Activated T-cell treated with anti-CD3 and anti-CD28 coated beads for 4 hours (primary cell): ENCODE data around the gene JPH4.
"Not testable (repeated sequence)": the region's sequence is repeated elsewhere in the genome, so short reads cannot be mapped to it uniquely, and the experiment has no call there.

Experiments used
- DNase-seq: peaks from one replicate; pipeline ENCODE4 v3.0.0-alpha.2; 2020

The JPH4 gene

DNA sequence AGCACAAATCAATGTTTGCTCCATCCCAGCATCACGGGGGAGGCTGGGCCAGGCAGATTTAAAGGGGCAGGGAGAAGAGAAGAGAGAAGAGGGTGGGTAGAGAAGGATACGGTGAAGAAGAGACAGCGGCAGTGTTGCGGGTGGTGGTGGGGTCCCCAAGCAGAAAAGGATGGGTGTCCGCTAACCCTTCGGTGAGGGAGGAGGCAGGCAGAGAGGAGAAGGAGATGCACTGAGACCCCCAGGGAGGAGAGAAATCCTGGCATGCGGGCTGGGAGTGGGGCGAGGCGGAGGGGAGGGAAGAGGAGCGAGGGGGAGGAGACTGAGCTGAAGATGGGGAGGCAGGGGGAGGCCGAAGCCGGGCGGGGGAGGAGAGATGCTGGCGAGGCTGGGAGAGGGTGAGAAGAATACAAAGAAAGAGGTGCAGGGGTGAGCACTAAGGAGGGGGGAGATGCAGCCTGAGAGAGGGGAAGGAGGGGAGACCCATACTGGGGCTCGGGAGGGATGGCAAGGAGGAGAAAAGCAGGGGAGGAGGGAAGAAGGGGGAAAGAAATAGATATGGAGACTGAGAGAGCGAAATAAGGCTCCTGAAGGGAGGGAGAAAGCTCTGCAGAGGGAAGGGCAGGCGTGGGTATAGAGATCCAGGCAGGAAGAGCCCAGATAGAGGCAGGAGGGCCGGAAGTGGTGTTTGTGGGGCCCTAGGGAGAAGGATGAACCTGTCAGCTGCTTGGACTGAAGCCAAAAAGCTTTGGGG, at the start of gene JPH4:
JPH4 (minus strand) TSS at position 231 of the 751 bp plus-strand sequence. CDS start 1,337 bp downstream, outside the sequence.
- DNase-seq: no peak

DNA sequence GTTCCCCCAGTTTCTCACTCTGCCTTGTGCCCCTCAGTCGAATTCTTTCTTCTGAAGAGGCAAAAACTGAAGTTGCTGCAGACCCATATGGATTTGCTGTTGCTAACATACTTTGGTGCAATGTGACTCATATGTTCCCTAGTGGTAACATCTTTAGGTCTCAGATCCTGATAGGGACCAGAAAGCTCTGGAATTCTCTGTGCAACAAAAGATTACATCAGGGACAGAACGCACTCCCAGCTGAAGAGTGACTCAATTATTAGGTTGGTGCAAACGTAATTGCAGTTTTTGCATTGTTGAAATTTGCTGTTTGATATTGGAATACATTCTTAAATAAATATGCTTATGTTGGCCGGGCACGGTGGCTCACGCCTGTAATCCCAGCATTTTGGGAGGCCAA, 49.4 kb upstream of the JPH4 start:
- no peak for DNase-seq

DNA sequence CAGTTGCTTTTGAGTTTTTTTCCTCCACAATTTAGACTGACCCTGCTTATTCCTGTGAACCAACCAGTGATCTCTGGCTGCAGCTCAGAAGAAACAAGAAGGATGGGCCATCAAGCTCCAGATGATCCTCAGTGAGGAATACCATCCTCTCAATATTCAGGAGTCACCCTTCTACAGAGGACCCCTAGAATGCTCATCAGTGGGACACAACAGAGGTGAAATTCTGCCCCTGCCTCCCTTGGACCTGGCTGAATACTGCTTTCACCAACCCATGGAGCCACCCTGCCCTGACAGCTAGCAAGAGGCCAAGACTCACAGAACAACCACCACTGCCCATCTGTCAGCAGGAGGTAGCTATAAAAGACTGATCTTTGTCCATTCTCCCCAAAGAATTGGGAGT, 48.4 kb upstream of the JPH4 start:
- no peak for DNase-seq

DNA sequence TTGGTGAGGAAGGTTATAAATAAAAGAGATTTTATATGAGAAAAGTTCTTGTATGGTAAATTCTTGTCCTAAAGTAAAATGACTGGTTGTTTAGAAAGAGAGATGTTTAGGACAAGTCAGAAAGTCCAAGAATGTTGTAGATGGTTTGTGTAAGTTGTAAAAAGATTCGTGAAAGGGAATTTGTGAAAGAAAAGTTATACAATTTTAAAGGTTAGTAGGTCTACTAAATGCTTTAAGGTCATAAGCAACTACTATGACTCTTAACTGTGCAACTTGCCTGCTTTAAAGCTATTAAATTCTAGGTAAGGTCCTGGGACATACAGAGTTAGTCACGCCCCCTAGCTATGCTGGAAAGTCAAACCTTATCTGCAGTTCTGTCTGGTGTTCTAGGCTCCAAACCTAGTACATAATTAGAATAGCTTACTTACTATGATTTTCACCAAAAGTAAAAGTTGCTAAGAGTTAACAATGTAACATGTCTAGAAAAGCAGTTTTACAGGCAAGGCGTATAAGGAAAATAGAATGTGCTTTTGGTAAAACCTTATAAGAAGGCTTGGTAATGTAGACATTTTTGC, 46.3 kb upstream of the JPH4 start:
- no peak for DNase-seq

DNA sequence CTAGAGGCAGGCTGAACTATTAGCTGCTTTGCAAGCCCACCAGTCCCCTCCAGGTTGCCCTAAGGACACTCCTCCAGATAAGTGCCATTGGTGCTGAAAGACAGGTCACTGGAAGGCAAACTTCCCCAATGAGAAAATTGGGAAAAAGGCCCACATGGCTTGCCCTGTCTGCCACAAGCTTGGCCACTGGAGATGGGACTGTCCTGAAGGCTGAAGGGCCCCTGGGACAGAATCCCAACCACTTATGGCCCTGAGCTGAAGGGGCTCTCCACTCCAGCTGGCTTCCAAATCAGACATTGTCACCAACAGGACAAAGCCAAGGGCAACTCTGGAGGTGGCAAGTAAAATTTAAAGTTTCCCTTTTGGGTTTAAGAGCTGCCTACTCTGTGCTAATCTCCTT, 45.4 kb upstream of the JPH4 start:
- DNase-seq: no peak

DNA sequence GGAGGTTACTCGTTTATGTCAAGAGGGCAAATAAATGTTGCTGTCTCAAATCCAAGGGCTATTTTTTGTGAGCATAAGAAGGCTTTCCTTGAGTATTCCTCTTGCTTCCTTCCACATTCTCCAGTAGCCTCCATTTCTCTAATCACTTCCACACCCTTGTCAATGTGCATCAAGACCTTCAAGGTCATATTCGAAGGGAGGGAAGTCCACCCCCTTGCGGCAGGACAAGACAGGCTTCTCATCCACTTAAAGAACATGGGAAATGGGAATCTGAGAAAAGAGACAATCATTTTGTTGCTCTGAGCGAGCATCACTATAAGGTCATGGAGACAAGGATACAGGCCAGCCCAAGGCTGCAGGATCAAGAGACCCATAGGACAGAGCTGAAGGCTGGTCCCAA, 44.4 kb upstream of the JPH4 start:
- DNase-seq: no peak

DNA sequence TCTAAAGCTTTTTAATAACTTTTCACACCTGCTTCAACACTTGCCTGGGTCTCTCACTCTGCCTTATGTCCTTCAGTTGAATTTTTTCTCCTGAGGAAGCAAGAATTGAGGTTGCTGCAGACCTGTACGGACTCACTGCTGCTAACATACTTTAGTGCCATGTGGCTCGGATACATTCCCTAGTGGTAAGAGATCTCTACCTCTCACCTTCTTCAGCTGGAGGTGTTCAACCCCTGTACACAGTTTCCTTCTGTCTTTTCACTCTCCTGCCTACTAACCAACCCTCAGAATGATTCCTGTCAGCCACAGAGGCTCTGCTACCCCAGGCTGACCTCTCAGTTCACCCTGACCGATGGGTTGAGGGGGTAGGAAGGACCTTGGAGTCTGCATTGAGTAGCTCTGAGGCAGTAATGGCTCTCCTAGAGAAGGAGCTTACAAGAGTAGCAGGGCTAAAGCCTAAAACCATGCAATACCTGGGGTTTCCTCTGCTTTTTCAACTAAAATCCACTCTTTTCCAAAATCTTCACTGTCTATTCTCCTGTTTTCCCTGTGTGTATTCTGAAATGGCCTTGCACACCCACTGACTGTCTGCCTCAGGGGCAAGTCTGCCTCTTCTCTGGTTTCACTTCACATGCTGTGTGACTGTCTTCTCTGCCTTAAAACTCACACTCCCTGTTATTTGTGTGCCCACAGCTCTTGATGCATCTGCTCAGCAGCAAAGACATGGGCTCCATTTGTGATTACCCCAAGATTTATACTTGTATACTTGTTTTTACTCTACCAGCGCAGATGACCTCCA, 43.5 kb upstream of the JPH4 start:
- no peak for DNase-seq

DNA sequence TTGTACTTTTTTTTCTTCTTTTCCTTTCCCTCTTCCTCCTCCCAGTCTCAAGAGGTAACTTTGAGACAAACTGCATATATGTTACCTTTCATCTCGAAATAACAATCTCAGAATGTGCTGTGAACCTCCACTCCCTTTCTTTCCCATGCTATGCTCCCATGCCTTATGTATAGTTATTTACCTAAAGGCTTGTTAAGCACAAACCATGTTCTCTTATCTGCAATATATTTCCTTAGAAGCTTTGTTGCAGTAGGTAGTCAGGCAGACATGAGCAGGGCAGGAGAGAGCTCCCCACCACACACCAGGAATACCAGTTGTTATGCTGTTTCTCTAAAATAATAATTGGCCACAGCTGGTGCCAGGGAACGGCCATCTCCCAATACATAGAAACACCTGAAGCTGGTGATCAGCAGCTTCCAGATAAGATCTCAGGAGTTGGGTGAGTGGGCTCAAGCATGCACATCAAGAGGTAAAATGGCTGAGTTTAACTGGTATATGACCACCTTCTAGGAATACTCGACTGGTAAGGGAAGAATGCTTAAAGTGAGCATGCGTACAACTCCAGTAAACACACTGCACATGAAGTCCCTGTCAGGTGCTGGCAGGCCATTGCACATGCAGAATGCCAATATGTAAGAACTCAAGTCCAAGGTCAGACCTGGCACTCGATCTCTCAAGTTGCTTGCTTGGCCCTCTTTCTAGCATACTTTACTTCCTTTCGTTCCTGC, 42.8 kb upstream of the JPH4 start:
- DNase-seq: no peak

DNA sequence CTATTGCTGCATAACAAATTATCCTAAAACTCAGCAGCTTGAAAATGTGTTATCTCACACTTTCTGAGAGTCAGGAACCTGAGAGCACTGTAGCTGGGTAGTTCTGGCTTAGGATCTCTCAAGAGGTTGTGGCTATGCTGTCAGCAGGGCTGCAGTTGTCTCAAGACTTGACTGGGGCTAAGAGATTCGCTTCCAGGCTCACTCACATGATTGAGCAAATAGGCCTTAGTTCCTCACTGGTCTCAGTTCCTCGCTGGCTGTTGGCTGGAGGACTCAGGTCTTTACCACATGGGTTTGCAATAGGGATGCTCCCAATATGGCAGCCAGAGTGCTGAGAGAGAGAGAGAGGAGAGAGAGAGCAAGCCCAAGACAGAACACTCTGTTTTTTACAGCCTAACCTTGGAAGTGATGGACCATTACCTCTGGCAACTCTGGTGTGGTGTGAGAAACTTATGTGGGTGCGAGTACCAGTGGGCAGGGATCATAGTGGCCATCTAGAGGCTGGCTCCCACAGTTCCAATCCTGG, 41.6 kb upstream of the JPH4 start:
- no peak for DNase-seq

DNA sequence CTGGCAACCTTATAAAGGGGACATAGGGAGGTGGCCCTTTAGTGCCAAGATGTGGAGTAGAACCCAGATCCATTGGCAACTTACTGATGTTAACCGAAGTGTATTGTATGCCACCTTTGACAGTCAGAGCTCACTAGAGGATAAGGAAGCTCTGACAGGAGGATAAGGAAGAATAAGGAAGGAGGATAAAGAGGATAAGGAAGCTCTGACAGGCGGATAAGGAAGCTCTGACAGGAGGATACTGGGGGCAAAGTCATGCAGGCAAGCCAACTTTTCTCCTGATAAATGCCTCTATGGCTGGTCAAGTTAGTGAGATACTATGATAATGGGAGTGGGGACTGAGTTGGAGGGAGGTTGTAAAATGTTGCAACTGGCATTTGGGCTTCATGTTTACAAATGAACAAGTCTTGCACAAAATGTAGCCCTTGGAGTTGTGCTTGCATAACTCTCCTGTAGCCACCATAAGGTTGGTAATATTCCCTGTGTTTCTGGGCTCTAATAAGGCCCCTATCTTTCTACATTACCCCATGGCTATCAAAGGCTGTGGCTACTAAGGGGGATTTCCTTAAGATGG, 39.9 kb upstream of the JPH4 start:
- no peak for DNase-seq

DNA sequence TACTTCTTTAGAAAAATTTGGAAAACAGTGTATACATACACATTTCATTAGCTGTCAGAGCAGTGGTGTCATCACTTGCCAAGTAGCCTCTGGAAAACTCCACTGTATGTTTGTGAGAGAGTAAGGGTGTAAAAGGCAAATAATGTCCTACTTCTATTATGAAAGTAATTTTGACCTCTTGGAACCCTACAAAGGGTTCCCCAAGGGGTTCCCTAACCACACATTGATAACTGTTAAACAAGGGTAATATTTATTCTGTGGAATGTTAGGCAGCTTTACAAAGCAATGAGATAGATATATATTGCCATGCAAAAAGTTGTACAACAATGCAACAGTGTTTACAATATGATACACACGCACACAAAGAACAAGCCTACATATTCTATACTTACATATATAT, 38.9 kb upstream of the JPH4 start:
- no peak for DNase-seq

DNA sequence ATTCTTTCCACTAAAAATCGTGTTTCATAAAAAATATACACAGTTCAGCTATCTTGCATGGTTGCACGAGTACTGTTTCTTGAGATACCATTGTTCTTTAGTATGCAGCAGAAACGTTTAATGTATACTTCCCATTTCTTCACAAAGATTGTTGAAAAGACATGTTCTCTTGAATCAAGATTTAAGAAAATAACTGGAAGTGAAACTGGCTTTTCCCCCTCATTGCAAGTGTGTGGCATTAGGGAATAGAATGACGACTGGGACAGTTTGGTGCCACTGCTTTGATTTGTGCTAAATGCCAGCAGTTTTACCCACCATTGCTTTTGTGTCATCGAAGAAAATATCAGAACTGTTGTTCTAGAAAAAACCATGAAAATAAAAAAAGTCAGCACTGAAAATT, 37.3 kb upstream of the JPH4 start:
- no peak for DNase-seq

DNA sequence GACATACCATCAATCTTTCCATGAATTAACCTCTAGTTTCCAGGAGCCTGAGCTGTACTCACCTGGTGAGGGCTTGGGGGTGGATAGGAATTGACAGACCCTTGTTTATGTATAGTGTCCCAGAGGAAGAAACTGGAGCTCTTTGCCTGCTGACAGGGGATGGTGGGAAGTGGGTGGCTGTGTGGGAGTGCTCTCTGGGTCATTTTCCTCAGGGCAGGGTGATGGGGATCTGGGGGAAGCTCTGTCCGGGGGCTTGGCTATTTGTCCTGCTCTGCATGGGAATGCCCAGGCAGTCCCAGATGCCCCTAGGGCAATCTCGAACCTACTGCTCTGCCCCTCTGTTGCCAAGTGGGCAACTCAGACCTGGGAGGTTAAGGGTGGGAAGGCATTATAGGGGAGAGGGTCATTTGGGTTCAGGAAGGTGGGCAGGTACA, 35.8 kb upstream of the JPH4 start:
- no peak for DNase-seq

DNA sequence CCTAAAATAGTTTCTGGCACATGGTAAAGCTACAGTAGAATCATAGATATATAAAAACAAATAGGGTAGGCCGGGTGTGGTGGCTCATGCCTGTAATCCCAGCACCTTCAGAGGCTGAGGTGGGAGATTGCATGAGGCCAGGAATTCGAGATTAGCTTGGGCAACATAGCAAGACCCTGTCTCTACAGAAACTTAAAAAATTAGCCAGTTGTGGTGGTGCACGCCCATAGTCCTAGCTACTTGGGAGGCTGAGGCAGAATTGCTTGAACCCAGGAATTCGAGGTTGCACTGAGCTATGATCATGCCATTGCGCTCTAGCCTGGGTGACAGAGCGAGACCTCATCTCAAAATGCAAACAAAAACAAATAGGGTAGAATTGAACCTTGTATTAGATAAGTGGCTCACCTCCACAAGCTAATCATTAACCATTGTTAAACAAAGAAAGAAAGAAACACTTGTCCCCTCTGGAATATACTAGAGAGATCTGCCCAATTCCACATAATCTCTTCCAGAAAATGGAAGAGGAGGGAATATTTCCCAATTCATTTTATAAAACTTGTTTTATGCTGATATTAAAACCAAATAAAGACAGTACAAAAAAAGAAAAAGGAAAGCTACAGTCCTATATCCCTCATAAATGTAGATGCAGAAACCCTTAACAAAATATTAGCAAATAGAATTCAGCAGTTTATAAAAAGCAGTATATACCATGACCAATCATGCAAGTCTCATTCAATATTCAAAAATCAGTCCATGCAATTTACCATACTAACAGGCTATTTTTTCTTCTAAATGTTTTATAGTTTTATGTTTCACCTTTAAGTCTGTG, 34.9 kb upstream of the JPH4 start:
- DNase-seq: no peak

DNA sequence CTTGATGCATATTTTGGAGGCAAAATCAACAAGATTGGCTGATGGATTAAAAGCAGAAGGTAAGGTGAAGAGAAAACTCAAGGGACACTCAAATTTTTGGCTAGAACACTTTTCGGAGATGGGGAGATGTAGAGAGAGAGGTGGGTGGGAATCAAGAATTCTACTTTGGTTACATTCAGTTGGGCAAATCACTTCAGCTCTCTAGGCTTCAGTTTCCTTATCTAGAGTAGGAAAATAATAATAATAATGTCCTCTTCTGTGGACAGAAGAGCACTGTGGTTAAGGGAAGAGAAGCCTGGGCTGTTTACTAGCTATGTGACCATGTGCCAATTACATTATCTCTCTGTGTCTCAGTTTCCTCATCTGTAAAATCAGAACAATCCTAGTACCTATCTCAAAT, 34.2 kb upstream of the JPH4 start:
- no peak for DNase-seq

DNA sequence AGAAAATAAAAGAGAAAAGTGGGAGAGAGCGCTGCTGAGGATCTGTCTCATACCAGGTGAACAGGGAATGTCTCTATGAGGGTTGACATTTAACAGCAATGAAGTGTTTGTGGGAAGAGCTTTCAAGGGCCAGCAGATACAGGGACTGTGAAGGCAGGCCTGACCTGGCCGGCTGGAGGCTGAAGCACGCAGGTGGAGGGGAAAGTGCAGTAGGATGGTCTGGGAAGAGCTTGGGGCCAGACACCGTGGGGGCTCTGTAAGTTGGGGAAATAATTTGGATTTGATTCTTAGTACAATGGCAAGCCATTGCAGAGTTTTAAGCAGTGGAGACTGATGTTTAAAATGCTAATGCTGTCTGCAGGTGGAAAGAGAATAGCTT, 33.8 kb upstream of the JPH4 start:
- no peak for DNase-seq

DNA sequence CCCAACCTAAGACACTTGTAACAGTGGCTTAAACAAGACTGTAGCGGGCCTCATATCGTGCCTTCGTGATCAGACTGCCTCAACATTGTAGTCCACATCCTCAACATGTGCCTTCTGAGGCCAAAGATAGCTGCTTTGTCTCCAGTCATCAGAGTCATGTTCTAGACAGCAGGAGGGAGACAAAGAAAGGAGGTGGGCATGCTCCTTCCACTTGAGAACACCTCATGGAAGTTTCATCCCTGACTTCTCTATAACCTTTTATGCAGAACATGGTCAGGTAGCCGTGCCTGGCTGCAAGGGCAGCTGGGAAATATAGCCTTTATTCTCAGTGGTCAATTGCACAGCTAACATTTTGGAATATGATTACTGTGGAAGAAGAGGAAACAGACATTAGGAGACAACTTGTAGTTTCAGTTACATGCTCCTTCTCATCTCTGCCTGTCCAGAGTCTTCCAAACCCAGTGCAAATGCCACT, 32.3 kb upstream of the JPH4 start:
- DNase-seq: no peak

DNA sequence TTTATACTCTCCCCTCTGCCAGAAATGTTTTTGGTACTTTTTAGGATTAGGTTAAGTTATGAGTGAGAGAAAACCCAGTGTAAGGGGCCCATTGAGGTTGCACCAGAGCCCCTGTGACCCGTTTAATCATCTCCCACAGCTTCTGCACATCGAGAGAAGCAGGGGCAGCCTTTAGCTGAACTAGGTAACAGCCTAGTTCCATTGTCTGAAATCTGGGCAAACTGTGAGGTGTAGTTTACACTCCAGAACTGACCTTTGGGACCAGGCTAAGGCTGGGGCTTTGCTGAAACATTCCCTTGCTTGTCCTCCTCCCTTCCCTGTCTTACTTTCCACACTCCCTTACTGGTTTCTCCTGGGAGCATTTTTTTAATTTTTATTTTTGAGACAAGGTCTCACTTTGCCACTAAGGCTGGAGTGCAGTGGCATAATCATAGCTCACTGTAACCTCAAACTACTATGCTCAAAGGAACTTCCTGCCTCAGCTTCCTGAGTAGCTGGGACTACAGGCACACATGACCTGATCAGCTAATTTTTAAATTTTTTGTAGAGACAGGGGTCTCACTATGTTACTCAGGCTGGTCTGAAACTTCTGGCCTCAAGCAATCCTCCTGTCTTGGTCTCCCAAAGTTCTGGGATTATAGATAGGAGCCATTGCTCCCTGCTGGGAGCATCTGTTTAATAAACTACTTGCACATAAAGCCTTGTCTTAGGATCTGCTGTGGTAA, 31.7 kb upstream of the JPH4 start:
- DNase-seq: no peak

DNA sequence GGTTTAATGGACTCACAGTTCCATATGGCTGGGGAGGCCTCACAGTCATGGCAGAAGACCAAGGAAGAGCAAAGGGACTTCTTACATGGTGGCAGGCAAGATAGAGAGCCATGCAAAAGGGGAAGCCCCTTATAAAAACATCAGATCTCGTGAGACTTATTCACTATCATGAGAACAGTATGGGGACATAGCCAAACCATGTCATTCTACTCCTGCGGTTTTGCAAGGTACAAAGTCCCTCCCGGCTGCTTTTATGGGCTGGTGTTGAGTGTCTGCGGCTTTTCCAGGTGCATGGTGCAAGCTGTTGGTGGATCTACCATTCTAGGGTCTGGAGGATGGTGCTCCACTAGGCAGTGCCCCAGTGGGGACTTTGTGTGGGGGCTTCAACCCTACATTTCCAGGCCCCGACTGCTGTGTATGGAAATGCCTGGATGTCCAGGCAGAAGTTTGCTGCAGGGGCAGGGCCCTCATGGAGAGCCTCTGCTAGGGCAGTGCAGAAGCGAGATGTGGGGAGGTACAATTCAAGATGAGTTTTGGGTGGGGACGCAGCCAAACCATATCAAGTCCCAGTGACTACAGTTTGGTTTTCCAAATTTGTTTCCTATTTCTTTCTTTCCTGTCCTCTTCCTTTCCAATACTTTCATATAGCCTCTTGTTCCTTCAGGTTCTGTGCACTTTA, 31.0 kb upstream of the JPH4 start:
- not testable (repeated sequence) for DNase-seq

DNA sequence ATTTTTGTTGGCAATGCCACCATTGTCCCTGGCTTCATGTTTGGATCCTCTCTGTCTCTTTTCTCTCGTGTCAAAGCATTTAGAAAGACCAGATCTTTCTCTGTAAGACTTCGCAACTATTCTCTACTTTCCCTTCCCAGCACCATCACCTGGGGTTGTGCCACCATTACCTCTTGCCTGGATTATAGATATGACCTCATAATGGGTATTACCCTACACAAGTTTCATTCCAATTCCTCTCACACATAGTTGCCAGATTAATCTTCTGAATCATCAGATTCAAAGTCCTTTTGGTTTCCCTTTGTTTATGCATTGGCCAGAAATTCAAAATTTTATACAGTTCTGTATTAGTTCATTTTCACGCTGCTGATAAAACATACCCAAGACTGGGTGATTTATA, 30.4 kb upstream of the JPH4 start:
- no peak for DNase-seq
